SU-DHL-6 (cell line): ENCODE results near the gene NTRK2.

Source experiments
- H2AFZ ChIP-seq: fragments of 200-600 bp; sonication (generic); 2 replicates; pipeline ENCODE4 v1.6.1; 2014; ENCODE audit warnings: low read depth, mild to moderate bottlenecking, moderate library complexity, mixed read lengths, antibody characterized with exemption, low read length; ENCODE audit not compliant: severe bottlenecking
- H3F3A ChIP-seq: fragments of 200-600 bp; shearing (Covaris generic); 2 replicates; pipeline ENCODE4 v1.6.0; 2016; ENCODE audit warnings: antibody characterized with exemption, mild to moderate bottlenecking; ENCODE audit not compliant: insufficient read depth
- H3K27ac ChIP-seq: fragments of 200-600 bp; sonication (generic); 2 replicates; pipeline ENCODE4 v1.5.1; 2016; ENCODE audit warnings: low read depth, mild to moderate bottlenecking, low read length, moderate library complexity, mixed read lengths
- H3K27me3 ChIP-seq: fragments of 200-600 bp; sonication (generic), shearing (Covaris generic); 2 replicates; pipeline ENCODE4 v1.6.0; 2014; ENCODE audit warnings: mild to moderate bottlenecking, low read length
- H3K36me3 ChIP-seq: fragments of 200-600 bp; sonication (generic); 2 replicates; pipeline ENCODE4 v1.6.1; 2014; ENCODE audit warnings: mild to moderate bottlenecking, low read length, mixed read lengths
- H3K4me2 ChIP-seq: fragments of 300-600, 200-600 bp; shearing (Covaris generic), sonication (generic); 2 replicates; pipeline ENCODE4 v1.6.0; 2014; ENCODE audit warnings: low read length, low read depth, mild to moderate bottlenecking; ENCODE audit not compliant: poor library complexity, severe bottlenecking
- H3K4me3 ChIP-seq: fragments of 200-600 bp; sonication (generic); 2 replicates; pipeline ENCODE4 v1.5.1; 2014; ENCODE audit warnings: antibody characterized with exemption, low read length, mild to moderate bottlenecking, mixed read lengths; ENCODE audit not compliant: insufficient read depth, poor library complexity, severe bottlenecking
- H3K79me2 ChIP-seq: fragments of 200-600 bp; sonication (generic); 2 replicates; pipeline ENCODE4 v1.6.1; 2014; ENCODE audit warnings: mild to moderate bottlenecking, low read length, moderate library complexity; ENCODE audit not compliant: insufficient read depth
- H3K9ac ChIP-seq: fragments of 200-600 bp; sonication (generic); 2 replicates; pipeline ENCODE4 v1.7.0; 2014; ENCODE audit warnings: mild to moderate bottlenecking, low read length
- H3K9me2 ChIP-seq: fragments of 200-600 bp; sonication (generic); replicated peaks from 2 replicates; pipeline ENCODE4 v1.6.1; 2014; ENCODE audit warnings: low read length; ENCODE audit not compliant: insufficient read depth
- H3K9me3 ChIP-seq: fragments of 200-600 bp; sonication (generic); 2 replicates; pipeline ENCODE4 v1.6.1; 2014; ENCODE audit warnings: low read length, mixed read lengths; ENCODE audit not compliant: insufficient read depth
- H4K20me1 ChIP-seq: fragments of 200-600 bp; sonication (generic); 2 replicates; pipeline ENCODE4 v1.6.1; 2014; ENCODE audit warnings: low read depth, mild to moderate bottlenecking, antibody characterized with exemption, low read length, moderate library complexity, mixed read lengths
- EZH2phosphoT487 ChIP-seq: fragments of 200-600 bp; sonication (generic), shearing (Covaris generic); conservative IDR thresholded peaks from 2 replicates; pipeline ENCODE4 v1.6.1; 2018; ENCODE audit warnings: mild to moderate bottlenecking, antibody characterized with exemption, low read length, moderate library complexity, mixed read lengths
- TF ChIP-seq, protein P1 (sequence below): fragments of 200-600 bp; sonication (generic); IDR thresholded peaks from one replicate; pipeline ENCODE4 v1.5.1; 2017; ENCODE audit warnings: antibody characterized with exemption, mild to moderate bottlenecking, low read length, moderate library complexity; ENCODE audit not compliant: insufficient read depth, poor library complexity, severe bottlenecking

The NTRK2 gene

DNA sequence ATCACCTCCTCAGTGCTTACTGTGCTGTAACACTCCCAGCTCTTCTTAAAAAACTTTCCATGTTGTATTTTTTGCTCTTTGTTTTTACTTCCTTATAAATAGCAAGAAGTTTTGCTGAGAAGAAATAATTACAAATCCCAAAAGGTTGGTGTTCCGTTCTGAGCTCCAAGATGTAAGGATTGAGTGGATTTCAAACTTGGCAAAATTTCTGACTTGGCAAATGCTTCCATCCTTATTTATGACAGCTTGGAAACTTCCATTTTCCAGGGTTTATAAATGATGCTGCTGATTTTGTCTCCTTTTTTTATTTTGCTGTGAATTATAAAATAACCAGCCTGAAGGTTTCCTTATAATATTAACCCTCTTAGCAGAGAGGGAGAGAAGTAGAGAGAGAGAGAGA, 151.9 kb downstream of the NTRK2 start:
- Histone ChIP-seq H3K9ac (no peak overlapping the region), H3K9me2 (0 out of 2 replicates have a peak, but pooled peaks cover 3% of the 10 kb centered on the region), H2AFZ (no peak overlapping the region), H3K27ac (no peak overlapping the region), H3K4me3 (no peak overlapping the region), H3F3A (no peaks in the 10 kb centered on the region), H4K20me1 (no peaks in the 10 kb centered on the region), H3K9me3 (no peaks in the 10 kb centered on the region), H3K27me3 (no peaks in the 10 kb centered on the region), H3K36me3 (no peaks in the 10 kb centered on the region), H3K79me2 (no peaks in the 10 kb centered on the region), H3K4me2 (no peak overlapping the region)
- TF ChIP-seq EZH2phosphoT487 = no peak
- TF ChIP-seq, protein P1, sequence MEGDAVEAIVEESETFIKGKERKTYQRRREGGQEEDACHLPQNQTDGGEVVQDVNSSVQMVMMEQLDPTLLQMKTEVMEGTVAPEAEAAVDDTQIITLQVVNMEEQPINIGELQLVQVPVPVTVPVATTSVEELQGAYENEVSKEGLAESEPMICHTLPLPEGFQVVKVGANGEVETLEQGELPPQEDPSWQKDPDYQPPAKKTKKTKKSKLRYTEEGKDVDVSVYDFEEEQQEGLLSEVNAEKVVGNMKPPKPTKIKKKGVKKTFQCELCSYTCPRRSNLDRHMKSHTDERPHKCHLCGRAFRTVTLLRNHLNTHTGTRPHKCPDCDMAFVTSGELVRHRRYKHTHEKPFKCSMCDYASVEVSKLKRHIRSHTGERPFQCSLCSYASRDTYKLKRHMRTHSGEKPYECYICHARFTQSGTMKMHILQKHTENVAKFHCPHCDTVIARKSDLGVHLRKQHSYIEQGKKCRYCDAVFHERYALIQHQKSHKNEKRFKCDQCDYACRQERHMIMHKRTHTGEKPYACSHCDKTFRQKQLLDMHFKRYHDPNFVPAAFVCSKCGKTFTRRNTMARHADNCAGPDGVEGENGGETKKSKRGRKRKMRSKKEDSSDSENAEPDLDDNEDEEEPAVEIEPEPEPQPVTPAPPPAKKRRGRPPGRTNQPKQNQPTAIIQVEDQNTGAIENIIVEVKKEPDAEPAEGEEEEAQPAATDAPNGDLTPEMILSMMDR = no peak

DNA sequence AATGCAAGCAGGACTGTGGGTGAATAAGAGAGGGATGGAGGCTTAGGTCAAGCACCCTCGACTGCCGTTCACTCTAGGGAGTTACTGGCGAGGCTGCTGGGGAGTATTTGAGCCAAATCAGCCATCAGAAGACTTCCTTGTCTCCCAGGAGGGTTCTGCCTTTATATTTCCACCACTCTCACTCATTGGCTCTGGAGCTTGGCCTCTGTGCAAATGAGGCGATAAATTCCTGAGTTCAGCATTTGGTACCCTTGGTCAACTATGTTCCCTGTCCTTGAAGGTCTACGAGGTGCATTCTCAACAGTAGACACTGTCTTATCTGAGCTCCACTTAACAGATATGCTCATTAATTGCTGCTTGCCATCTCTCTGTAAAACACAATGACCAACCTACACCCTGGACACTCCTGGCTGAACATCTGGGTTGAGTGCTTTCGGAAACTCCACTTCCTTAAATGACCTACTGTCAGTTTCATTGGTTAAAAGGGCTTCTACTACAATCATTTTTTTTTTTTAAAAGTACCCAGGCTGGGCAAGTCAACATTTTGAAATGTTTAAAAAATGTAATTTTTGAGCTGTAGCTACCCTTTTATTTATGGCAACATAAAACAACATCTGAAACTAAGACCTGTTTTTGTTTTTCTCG, 153.2 kb downstream of the NTRK2 start:
- Histone ChIP-seq H3K9me2 (0 out of 2 replicates have a peak, but pooled peaks cover 3% of the 10 kb centered on the region), H3F3A (no peaks in the 10 kb centered on the region), H3K9me3 (no peaks in the 10 kb centered on the region), H3K27me3 (no peaks in the 10 kb centered on the region), H3K79me2 (no peaks in the 10 kb centered on the region), H3K27ac (no peak overlapping the region), H3K4me2 (no peak overlapping the region), H4K20me1 (no peaks in the 10 kb centered on the region), H3K36me3 (no peaks in the 10 kb centered on the region), H3K4me3 (no peak overlapping the region), H3K9ac (no peak overlapping the region), H2AFZ (no peak overlapping the region)
- TF ChIP-seq EZH2phosphoT487 = no peak
- TF ChIP-seq, protein P1 = no peak

DNA sequence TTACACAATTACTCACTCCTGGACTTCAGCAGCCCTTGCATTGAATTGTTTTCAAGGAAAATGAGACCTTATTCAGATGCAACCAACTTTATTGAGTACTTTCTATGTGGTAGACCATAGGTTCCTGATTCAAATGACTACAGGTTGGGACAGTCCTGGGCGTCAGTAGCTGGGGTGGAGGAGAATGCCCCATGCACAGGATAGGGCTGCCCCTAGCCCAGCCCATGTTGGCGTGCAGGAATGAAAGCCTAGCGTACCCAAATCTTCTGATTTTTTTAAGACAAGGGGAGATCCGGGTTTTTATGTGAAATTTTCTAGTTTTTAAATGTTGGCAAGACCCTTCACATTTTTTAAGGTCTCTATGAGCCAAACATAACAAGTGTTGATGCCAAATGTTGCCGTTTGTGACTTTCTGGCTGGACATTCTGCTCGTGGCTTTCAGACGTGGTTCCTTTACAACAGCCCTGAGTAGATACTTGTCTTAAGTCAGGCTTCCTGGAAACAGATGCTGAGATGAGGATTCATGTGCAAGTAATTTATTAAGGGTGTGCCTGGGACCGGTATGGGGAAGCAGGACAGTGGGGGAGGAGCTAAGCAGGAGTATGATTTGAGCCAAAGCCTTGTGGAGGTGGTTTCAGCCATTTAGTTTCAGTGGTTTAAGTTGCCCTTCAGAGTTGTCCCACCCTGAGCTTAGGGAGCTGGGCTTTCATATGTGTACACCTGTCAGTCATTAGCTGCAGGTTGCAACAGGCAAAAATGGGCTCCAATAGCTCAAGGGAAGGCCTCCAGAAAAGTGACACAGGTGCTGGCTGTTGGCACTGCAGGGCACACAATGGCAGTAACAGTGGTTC, 154.1 kb downstream of the NTRK2 start:
- Histone ChIP-seq H3K4me3 (no peak overlapping the region), H3K9me3 (no peaks in the 10 kb centered on the region), H3K9me2 (0 out of 2 replicates have a peak, but pooled peaks cover 3% of the 10 kb centered on the region), H3K79me2 (no peaks in the 10 kb centered on the region), H3K27ac (no peak overlapping the region), H3F3A (no peaks in the 10 kb centered on the region), H3K9ac (no peak overlapping the region), H2AFZ (no peak overlapping the region), H3K4me2 (no peak overlapping the region), H3K27me3 (no peaks in the 10 kb centered on the region), H3K36me3 (no peaks in the 10 kb centered on the region), H4K20me1 (no peaks in the 10 kb centered on the region)
- TF ChIP-seq EZH2phosphoT487 = no peak
- TF ChIP-seq, protein P1 = no peak
